VCaP (cell line): ENCODE measurements around the gene CCR7.

Source experiments
- H3K27ac ChIP-seq: fragments of 450-650 bp; 2 replicates; pipeline ENCODE4 v1.5.1; 2017
- TF ChIP-seq, protein P1 (sequence below): fragments of 450-650 bp; conservative IDR thresholded peaks from 2 replicates; pipeline ENCODE4 v1.5.1; 2017; ENCODE audit warnings: mild to moderate bottlenecking, moderate library complexity

CCR7 gene

GRCh38 chr17:40559564-40559916 is 5.7 kb downstream of the CCR7 start:
- peak overlapping the region; percentile 73 for H3K27ac ChIP-seq
- TF ChIP-seq, protein P1, sequence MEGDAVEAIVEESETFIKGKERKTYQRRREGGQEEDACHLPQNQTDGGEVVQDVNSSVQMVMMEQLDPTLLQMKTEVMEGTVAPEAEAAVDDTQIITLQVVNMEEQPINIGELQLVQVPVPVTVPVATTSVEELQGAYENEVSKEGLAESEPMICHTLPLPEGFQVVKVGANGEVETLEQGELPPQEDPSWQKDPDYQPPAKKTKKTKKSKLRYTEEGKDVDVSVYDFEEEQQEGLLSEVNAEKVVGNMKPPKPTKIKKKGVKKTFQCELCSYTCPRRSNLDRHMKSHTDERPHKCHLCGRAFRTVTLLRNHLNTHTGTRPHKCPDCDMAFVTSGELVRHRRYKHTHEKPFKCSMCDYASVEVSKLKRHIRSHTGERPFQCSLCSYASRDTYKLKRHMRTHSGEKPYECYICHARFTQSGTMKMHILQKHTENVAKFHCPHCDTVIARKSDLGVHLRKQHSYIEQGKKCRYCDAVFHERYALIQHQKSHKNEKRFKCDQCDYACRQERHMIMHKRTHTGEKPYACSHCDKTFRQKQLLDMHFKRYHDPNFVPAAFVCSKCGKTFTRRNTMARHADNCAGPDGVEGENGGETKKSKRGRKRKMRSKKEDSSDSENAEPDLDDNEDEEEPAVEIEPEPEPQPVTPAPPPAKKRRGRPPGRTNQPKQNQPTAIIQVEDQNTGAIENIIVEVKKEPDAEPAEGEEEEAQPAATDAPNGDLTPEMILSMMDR, result no peak

- peak overlapping the region; percentile 73 for H3K27ac ChIP-seq
- TF ChIP-seq, protein P1, result no peak
These were observed 6.2 kb downstream of the CCR7 start for GRCh38 chr17:40558890-40559563.

DNA sequence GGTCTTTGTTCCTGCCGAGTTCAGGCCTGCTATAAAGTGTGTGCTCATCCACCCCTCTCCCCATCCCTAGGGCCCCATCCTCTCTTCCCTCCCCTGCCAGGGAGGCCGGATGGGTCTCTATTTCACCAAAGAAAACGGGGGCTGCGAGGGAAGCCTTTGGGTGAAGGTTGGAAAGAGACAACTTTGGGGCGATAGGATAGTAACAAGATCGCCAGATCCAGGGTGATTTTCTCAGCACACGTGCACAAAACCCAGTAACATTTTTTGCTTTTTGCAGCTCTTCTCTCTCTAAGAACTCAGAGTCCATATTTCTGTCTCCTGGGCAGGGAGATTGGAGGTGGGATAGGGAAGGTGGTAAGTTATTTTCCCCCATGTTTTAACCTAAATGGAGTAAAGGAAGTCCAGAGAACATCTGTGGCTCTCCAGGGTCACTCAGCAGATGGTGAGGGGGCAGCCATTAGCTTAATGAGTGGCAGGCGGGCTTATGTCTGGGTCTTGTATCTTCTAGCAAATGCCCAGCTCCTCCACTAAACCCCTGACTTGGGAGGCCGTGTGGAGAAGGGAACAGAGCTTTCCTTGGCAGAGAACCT is 6.9 kb downstream of the CCR7 start:
- TF ChIP-seq, protein P1, result no peak
- H3K27ac ChIP-seq, result peak overlapping the region; percentile 73

GRCh38 chr17:40557531-40558299 is 7.6 kb downstream of the CCR7 start:
- TF ChIP-seq, protein P1, result no peak

GRCh38 chr17:40556884-40557414 is 8.3 kb downstream of the CCR7 start:
- TF ChIP-seq, protein P1, result no peak

More at GRCh38 chr17:40557531-40558299, 7.6 kb downstream of the CCR7 start:
- H3K27ac ChIP-seq, result peak overlapping the region; percentile 73

GRCh38 chr17:40556198-40556661 is 9.0 kb downstream of the CCR7 start:
- TF ChIP-seq, protein P1, result no peak
- H3K27ac ChIP-seq, result no peak overlapping the region

More at GRCh38 chr17:40556884-40557414, 8.3 kb downstream of the CCR7 start:
- peak overlapping the region; percentile 73; the same call in 1 of the 2 replicates for H3K27ac ChIP-seq
